Neural progenitor cell (in vitro differentiated cells): ENCODE results near the gene C20orf96.

Experiments used
- EZH2 ChIP-seq: fragments of 200-600 bp; sonication (generic); IDR thresholded peaks from 2 replicates; pipeline ENCODE4 v1.6.1; 2017; ENCODE audit warnings: antibody characterized with exemption, mild to moderate bottlenecking, moderate library complexity
- EZH2phosphoT487 ChIP-seq: fragments of 200-600 bp; sonication (generic); IDR thresholded peaks from 2 replicates; pipeline ENCODE4 v1.6.1; 2017; ENCODE audit warnings: antibody characterized with exemption
- TF ChIP-seq, protein P1 (sequence below): fragments of 200-600 bp; sonication (generic); IDR thresholded peaks from 2 replicates; pipeline ENCODE4 v1.5.1; 2017; ENCODE audit warnings: antibody characterized with exemption, mild to moderate bottlenecking

GRCh38 chr20:312866-313265 is 22.3 kb upstream of the C20orf96 start:
- TF ChIP-seq EZH2phosphoT487: no peak
- TF ChIP-seq, protein P1, sequence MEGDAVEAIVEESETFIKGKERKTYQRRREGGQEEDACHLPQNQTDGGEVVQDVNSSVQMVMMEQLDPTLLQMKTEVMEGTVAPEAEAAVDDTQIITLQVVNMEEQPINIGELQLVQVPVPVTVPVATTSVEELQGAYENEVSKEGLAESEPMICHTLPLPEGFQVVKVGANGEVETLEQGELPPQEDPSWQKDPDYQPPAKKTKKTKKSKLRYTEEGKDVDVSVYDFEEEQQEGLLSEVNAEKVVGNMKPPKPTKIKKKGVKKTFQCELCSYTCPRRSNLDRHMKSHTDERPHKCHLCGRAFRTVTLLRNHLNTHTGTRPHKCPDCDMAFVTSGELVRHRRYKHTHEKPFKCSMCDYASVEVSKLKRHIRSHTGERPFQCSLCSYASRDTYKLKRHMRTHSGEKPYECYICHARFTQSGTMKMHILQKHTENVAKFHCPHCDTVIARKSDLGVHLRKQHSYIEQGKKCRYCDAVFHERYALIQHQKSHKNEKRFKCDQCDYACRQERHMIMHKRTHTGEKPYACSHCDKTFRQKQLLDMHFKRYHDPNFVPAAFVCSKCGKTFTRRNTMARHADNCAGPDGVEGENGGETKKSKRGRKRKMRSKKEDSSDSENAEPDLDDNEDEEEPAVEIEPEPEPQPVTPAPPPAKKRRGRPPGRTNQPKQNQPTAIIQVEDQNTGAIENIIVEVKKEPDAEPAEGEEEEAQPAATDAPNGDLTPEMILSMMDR: no peak
- no peak for TF ChIP-seq EZH2
